Measurements from ENCODE around the gene DMWD.

Gene DMWD

GRCh38 chr19:45742969-45743368 is 49.7 kb downstream of the DMWD start:
- DNase-seq = no peak

GRCh38 chr19:45739498-45740439 is 52.9 kb downstream of the DMWD start:
- no peak for DNase-seq

- DNase-seq = no peak
Observed at GRCh38 chr19:45733160-45733810, 59.4 kb downstream of the DMWD start, which contains the start of gene MEIOSIN. TSS of gene MEIOSIN (plus strand) at chr19:45733439. CDS start at chr19:45735377, 1,938 bp downstream.
